ENCODE results near the gene FMNL2. TPM values are rescaled to one million over a fixed set of nuclear protein-coding genes. Genes with fewer than 3 reads are reported as not detected.

The FMNL2 gene
- total RNA-seq, 1 experiment from 2014 or later = 38.2 TPM

GRCh38 chr2:152437276-152438108, 102.5 kb downstream of the FMNL2 start:
- no peaks in the 10 kb centered on the region for H3K9me3 Mint-ChIP-seq (ENCODE audit: unreplicated experiment)

DNA sequence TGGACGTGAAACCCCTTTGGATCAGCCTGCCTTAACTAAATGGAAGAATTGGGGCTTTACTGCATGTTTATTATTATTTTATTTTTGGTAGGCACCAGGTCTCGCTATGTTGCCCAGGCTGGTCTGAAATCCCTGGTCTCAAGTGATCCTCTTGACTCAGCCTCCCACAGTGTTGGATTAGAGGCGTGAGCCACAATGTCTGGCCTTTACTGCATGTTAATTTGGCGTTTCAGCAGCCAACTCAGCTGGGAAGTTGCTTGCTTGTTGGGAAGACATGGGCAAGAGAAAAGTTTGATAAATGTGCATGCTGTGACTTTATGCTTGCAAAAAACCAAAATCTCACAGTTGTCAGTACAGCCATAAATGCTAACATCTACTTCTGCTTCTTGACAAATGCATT, 105.1 kb downstream of the FMNL2 start:
- TF ChIP-seq, protein P1, sequence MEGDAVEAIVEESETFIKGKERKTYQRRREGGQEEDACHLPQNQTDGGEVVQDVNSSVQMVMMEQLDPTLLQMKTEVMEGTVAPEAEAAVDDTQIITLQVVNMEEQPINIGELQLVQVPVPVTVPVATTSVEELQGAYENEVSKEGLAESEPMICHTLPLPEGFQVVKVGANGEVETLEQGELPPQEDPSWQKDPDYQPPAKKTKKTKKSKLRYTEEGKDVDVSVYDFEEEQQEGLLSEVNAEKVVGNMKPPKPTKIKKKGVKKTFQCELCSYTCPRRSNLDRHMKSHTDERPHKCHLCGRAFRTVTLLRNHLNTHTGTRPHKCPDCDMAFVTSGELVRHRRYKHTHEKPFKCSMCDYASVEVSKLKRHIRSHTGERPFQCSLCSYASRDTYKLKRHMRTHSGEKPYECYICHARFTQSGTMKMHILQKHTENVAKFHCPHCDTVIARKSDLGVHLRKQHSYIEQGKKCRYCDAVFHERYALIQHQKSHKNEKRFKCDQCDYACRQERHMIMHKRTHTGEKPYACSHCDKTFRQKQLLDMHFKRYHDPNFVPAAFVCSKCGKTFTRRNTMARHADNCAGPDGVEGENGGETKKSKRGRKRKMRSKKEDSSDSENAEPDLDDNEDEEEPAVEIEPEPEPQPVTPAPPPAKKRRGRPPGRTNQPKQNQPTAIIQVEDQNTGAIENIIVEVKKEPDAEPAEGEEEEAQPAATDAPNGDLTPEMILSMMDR (IDR thresholded peaks at IDR 0.05; ENCODE audit: insufficient read depth in 1 of 2, low read depth in 1 of 2, low read length in 1 of 2, severe bottlenecking in 1 of 2, unreplicated experiment in 1 of 2) = no peak
- no peak overlapping the region for H3K4me3 ChIP-seq (ENCODE audit: low read depth, low read length)
- no peak overlapping the region for H3K27ac Mint-ChIP-seq (ENCODE audit: unreplicated experiment)
- H3K4me3 Mint-ChIP-seq (ENCODE audit: unreplicated experiment) = no peak overlapping the region
- no peaks in the 10 kb centered on the region for H3K27me3 ChIP-seq (replicated peaks; ENCODE audit: control insufficient read depth, insufficient read depth, low read length)
- H3K9me3 ChIP-seq = no peaks in the 10 kb centered on the region
- no peaks in the 10 kb centered on the region for H3K4me1 ChIP-seq
- BruUV-seq (replicated peaks) = no TSS peak
- H3K36me3 Mint-ChIP-seq (ENCODE audit: insufficient read depth, unreplicated experiment) = no peaks in the 10 kb centered on the region
- H3K36me3 ChIP-seq (ENCODE audit: control insufficient read depth, insufficient read depth, low read length) = no peaks in the 10 kb centered on the region
- POLR2A ChIA-PET = no interaction called here
- H3K4me1 Mint-ChIP-seq (ENCODE audit: low read depth, unreplicated experiment) = peaks cover 9% of the 10 kb centered on the region
- intact Hi-C loops (cut with micrococcal nuclease; ENCODE audit: unreplicated experiment) = no loop called here
- H3K27me3 Mint-ChIP-seq (ENCODE audit: insufficient read depth, unreplicated experiment) = no peaks in the 10 kb centered on the region
- no peak for DNase-seq
- CTCF ChIA-PET = no interaction called here
- peaks cover 8% of the 10 kb centered on the region for H3K9me3 Mint-ChIP-seq (ENCODE audit: unreplicated experiment)

More at GRCh38 chr2:152437276-152438108, 102.5 kb downstream of the FMNL2 start:
- Mint-ChIP-seq H3K27me3 (ENCODE audit: insufficient read depth, unreplicated experiment) (no peaks in the 10 kb centered on the region), H3K4me1 (ENCODE audit: low read depth, unreplicated experiment) (peaks cover 10% of the 10 kb centered on the region), H3K4me3 (ENCODE audit: unreplicated experiment) (no peak overlapping the region), H3K36me3 (ENCODE audit: insufficient read depth, unreplicated experiment) (no peaks in the 10 kb centered on the region), H3K27ac (ENCODE audit: unreplicated experiment) (no peak overlapping the region)
- ChIA-PET POLR2A (no interaction called here), CTCF (no interaction called here)
- no TSS peak for BruUV-seq (replicated peaks)
- TF ChIP-seq, protein P1 (IDR thresholded peaks at IDR 0.05; ENCODE audit: insufficient read depth in 1 of 2, low read depth in 1 of 2, low read length in 1 of 2, severe bottlenecking in 1 of 2, unreplicated experiment in 1 of 2) = no peak
- Histone ChIP-seq H3K9me3 (no peaks in the 10 kb centered on the region), H3K27me3 (replicated peaks; ENCODE audit: control insufficient read depth, insufficient read depth, low read length) (no peaks in the 10 kb centered on the region), H3K4me3 (ENCODE audit: low read depth, low read length) (no peak overlapping the region), H3K36me3 (ENCODE audit: control insufficient read depth, insufficient read depth, low read length) (no peaks in the 10 kb centered on the region), H3K4me1 (no peaks in the 10 kb centered on the region)
- DNase-seq = no peak
- intact Hi-C loops (cut with micrococcal nuclease; ENCODE audit: unreplicated experiment) = no loop called here

- intact Hi-C loops (cut with micrococcal nuclease; ENCODE audit: unreplicated experiment) = no loop called here
- Histone ChIP-seq H3K36me3 (ENCODE audit: control insufficient read depth, insufficient read depth, low read length) (no peaks in the 10 kb centered on the region), H3K9me3 (no peaks in the 10 kb centered on the region), H3K27me3 (replicated peaks; ENCODE audit: control insufficient read depth, insufficient read depth, low read length) (no peaks in the 10 kb centered on the region), H3K4me1 (no peaks in the 10 kb centered on the region), H3K4me3 (ENCODE audit: low read depth, low read length) (no peak overlapping the region)
- no peaks in the 10 kb centered on the region for H3K36me3 Mint-ChIP-seq (ENCODE audit: insufficient read depth, unreplicated experiment)
- H3K4me1 Mint-ChIP-seq (ENCODE audit: low read depth, unreplicated experiment) = peaks cover 9% of the 10 kb centered on the region
- H3K9me3 Mint-ChIP-seq (ENCODE audit: unreplicated experiment) = peaks cover 8% of the 10 kb centered on the region
- TF ChIP-seq, protein P1 (IDR thresholded peaks at IDR 0.05; ENCODE audit: insufficient read depth in 1 of 2, low read depth in 1 of 2, low read length in 1 of 2, severe bottlenecking in 1 of 2, unreplicated experiment in 1 of 2) = no peak
- no peak overlapping the region for H3K4me3 Mint-ChIP-seq (ENCODE audit: unreplicated experiment)
- BruUV-seq (replicated peaks) = no TSS peak
- H3K27me3 Mint-ChIP-seq (ENCODE audit: insufficient read depth, unreplicated experiment) = no peaks in the 10 kb centered on the region
- ChIA-PET CTCF (no interaction called here), POLR2A (no interaction called here)
- H3K27ac Mint-ChIP-seq (ENCODE audit: unreplicated experiment) = no peak overlapping the region
- DNase-seq = no peak
Measured at GRCh38 chr2:152440460-152440859, 105.5 kb downstream of the FMNL2 start.
